Measurements from ENCODE around the gene SYK. TPM values are rescaled to one million over a fixed set of nuclear protein-coding genes. Genes with fewer than 3 reads are reported as not detected.
A peak's percentile ranks its signal among the peaks of the same experiment; 100 is the strongest.

SYK gene
- total and polyA plus RNA-seq, 2 of the 13 experiments (the other 11 are each of a cell fraction or from before 2014, with no cell fraction given) = not detected

- 2% methylated on average over 2 of the region's 2 CpGs for WGBS (ENCODE audit: low lambda C conversion rate)
- DNase-seq (ENCODE audit: low spot score) = no peak
- no peaks in the 10 kb centered on the region for H3K36me3 ChIP-seq (replicated peaks in 1 of 2; ENCODE audit: control insufficient read depth in 1 of 2, insufficient read depth in 2 of 2, low read length in 2 of 2)
- FAIRE-seq = no peak
- no peak overlapping the region for H3K4me2 ChIP-seq (ENCODE audit: low read depth, low read length)
- ATAC-seq = no peak
- H4K20me1 ChIP-seq (ENCODE audit: insufficient read depth, low read length) = no peaks in the 10 kb centered on the region
- TF ChIP-seq ZNF7 (CRISPR knock-in tag; IDR thresholded peaks at IDR 0.05) (0 out of 2 replicates have a peak, but pooled peaks have one; percentile 27), ZXDC (CRISPR knock-in tag; IDR thresholded peaks at IDR 0.05) (no peak), ZNF850 (CRISPR knock-in tag; conservative IDR thresholded peaks at IDR 0.05) (no peak), POLR2AphosphoS2 (IDR thresholded peaks at IDR 0.05; ENCODE audit: low read depth, low read length) (no peak), MTA3 (CRISPR knock-in tag; IDR thresholded peaks at IDR 0.05) (no peak)
- H3K4me1 ChIP-seq (ENCODE audit: insufficient read depth, low read length) = no peaks in the 10 kb centered on the region
- ChIA-PET CTCF (ENCODE audit: low intra/inter-chr PET ratio, low total read pairs) (no interaction called here), POLR2A (no interaction called here)
- in situ Hi-C loops (cut with HindIII; ENCODE audit: extremely low pct_ligation_motif_present, low pct_unique_long_range_greater_than_20kb) (no loop called here), intact Hi-C loops (cut with micrococcal nuclease; ENCODE audit: unreplicated experiment) (no loop called here)
- H3K9me3 ChIP-seq (ENCODE audit: low read length) = no peaks in the 10 kb centered on the region
- no TSS peak for BruUV-seq (replicated peaks)
- no peak overlapping the region for H2AFZ ChIP-seq (ENCODE audit: low read length)
- no peak overlapping the region for H3K27ac ChIP-seq (ENCODE audit: extremely low read length, insufficient read depth, low read length)
- H3K4me3 ChIP-seq (replicated peaks in 1 of 3; ENCODE audit: insufficient read depth in 1 of 3, low read depth in 2 of 3, low read length in 3 of 3) = no peak overlapping the region
- no peak overlapping the region for H3K9ac ChIP-seq (ENCODE audit: insufficient read depth, low read depth, low read length)
- no peaks in the 10 kb centered on the region for H3K79me2 ChIP-seq (ENCODE audit: insufficient read depth, low read length)
- H3K27me3 ChIP-seq (ENCODE audit: control insufficient read depth in 1 of 2, insufficient read depth in 2 of 2, low read length in 2 of 2) = no peaks in the 10 kb centered on the region; a peak in 1 of 5 replicates
These were observed 7.9 kb upstream of the SYK start for GRCh38 chr9:90793729-90794128.

- POLR2A ChIA-PET = no interaction called here
- intact Hi-C loops (cut with micrococcal nuclease; ENCODE audit: unreplicated experiment) (no loop called here), in situ Hi-C loops (cut with HindIII; ENCODE audit: extremely low pct_ligation_motif_present, low pct_unique_long_range_greater_than_20kb) (no loop called here)
- no TSS peak for BruUV-seq (replicated peaks)
- Histone ChIP-seq H3K9ac (ENCODE audit: insufficient read depth, low read depth, low read length) (no peak overlapping the region), H3K27me3 (ENCODE audit: control insufficient read depth in 1 of 2, insufficient read depth in 2 of 2, low read length in 2 of 2) (no peaks in the 10 kb centered on the region; a peak in 1 of 5 replicates), H4K20me1 (ENCODE audit: insufficient read depth, low read length) (no peaks in the 10 kb centered on the region), H3K27ac (ENCODE audit: extremely low read length, insufficient read depth, low read length) (no peak overlapping the region), H3K4me3 (replicated peaks in 1 of 3; ENCODE audit: insufficient read depth in 1 of 3, low read depth in 2 of 3, low read length in 3 of 3) (no peak overlapping the region), H3K79me2 (ENCODE audit: insufficient read depth, low read length) (no peaks in the 10 kb centered on the region), H3K4me1 (ENCODE audit: insufficient read depth, low read length) (no peaks in the 10 kb centered on the region), H3K9me3 (ENCODE audit: low read length) (no peaks in the 10 kb centered on the region), H3K4me2 (ENCODE audit: low read depth, low read length) (no peak overlapping the region), H2AFZ (ENCODE audit: low read length) (no peak overlapping the region), H3K36me3 (replicated peaks in 1 of 2; ENCODE audit: control insufficient read depth in 1 of 2, insufficient read depth in 2 of 2, low read length in 2 of 2) (no peaks in the 10 kb centered on the region)
- ATAC-seq = no peak
- CTCF ChIA-PET (ENCODE audit: low intra/inter-chr PET ratio, low total read pairs) = no interaction called here
- 18% methylated on average over 3 of the region's 3 CpGs for WGBS (ENCODE audit: low lambda C conversion rate)
- FAIRE-seq = no peak
- TF ChIP-seq SIN3B (IDR thresholded peaks at IDR 0.05; ENCODE audit: low read length) (no peak), TAF1 (CRISPR knock-in tag; IDR thresholded peaks at IDR 0.05) (no peak), ZNF234 (CRISPR knock-in tag; conservative IDR thresholded peaks at IDR 0.05) (no peak), ZNF776 (CRISPR knock-in tag; IDR thresholded peaks at IDR 0.05) (no peak), SMARCE1 (IDR thresholded peaks at IDR 0.05; ENCODE audit: borderline replicate concordance) (no peak), MATR3 (CRISPR knock-in tag; IDR thresholded peaks at IDR 0.05) (no peak), ZNF777 (CRISPR knock-in tag; IDR thresholded peaks at IDR 0.05) (no peak), ZNF775 (CRISPR knock-in tag; IDR thresholded peaks at IDR 0.05; ENCODE audit: borderline replicate concordance) (no peak), NFE2 (CRISPR knock-in tag; IDR thresholded peaks at IDR 0.05) (no peak), PLRG1 (conservative IDR thresholded peaks at IDR 0.05) (no peak), RELA (CRISPR knock-in tag; IDR thresholded peaks at IDR 0.05) (no peak), ZNF550 (CRISPR knock-in tag; IDR thresholded peaks at IDR 0.05; ENCODE audit: borderline replicate concordance) (no peak)
- DNase-seq (ENCODE audit: low spot score) = no peak
These were observed 6.5 kb upstream of the SYK start for GRCh38 chr9:90795084-90795483.
